Parathyroid adenoma (tissue), 2 donors: ENCODE results near the gene SLC23A3.

Experiments used
- H2AFZ ChIP-seq: fragments of 300-600 bp; sonication (generic); one replicate; pipeline ENCODE4 v1.7.0; 2017; ENCODE audit warnings: antibody characterized with exemption, mild to moderate bottlenecking
- H3K27ac ChIP-seq: fragments of 300-600 bp; sonication (generic); one replicate; pipeline ENCODE4 v1.7.0; 2017
- H3K27me3 ChIP-seq: fragments of 300-600 bp; sonication (generic); one replicate; pipeline ENCODE4 v1.7.0; 2017; ENCODE audit warnings: low read length; ENCODE audit not compliant: control insufficient read depth, insufficient read depth
- H3K36me3 ChIP-seq: fragments of 300-600 bp; sonication (generic); one replicate; pipeline ENCODE4 v1.7.0; 2017; ENCODE audit warnings: low read length; ENCODE audit not compliant: control insufficient read depth, insufficient read depth
- H3K4me1 ChIP-seq: fragments of 300-600 bp; sonication (generic); one replicate; pipeline ENCODE4 v1.7.0; 2017; ENCODE audit warnings: control low read depth
- H3K4me2 ChIP-seq: fragments of 300-600 bp; sonication (generic); one replicate; pipeline ENCODE4 v1.7.0; 2017; ENCODE audit warnings: low read length
- H3K4me3 ChIP-seq: fragments of 300-600 bp; sonication (generic); one replicate; pipeline ENCODE4 v1.7.0; 2017; ENCODE audit warnings: low read depth, low read length
- H3K79me2 ChIP-seq: fragments of 300-600 bp; sonication (generic); one replicate; pipeline ENCODE4 v1.7.0; 2017; ENCODE audit warnings: control low read depth
- H3K9ac ChIP-seq: fragments of 300-600 bp; sonication (generic); one replicate; pipeline ENCODE4 v1.7.0; 2017; ENCODE audit warnings: mild to moderate bottlenecking
- H3K9me3 ChIP-seq: fragments of 300-600 bp; sonication (generic); one replicate; pipeline ENCODE4 v1.7.0; 2017; ENCODE audit warnings: low read length; ENCODE audit not compliant: control insufficient read depth
- TF ChIP-seq, protein P1 (sequence below): fragments of 300-600 bp; sonication (generic); IDR thresholded peaks from one replicate; pipeline ENCODE4 v1.7.0; 2017; ENCODE audit warnings: antibody characterized with exemption, mild to moderate bottlenecking
- donor health status: primary hyperparathyroidism.

The SLC23A3 gene, protein sequence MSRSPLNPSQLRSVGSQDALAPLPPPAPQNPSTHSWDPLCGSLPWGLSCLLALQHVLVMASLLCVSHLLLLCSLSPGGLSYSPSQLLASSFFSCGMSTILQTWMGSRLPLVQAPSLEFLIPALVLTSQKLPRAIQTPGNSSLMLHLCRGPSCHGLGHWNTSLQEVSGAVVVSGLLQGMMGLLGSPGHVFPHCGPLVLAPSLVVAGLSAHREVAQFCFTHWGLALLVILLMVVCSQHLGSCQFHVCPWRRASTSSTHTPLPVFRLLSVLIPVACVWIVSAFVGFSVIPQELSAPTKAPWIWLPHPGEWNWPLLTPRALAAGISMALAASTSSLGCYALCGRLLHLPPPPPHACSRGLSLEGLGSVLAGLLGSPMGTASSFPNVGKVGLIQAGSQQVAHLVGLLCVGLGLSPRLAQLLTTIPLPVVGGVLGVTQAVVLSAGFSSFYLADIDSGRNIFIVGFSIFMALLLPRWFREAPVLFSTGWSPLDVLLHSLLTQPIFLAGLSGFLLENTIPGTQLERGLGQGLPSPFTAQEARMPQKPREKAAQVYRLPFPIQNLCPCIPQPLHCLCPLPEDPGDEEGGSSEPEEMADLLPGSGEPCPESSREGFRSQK

DNA sequence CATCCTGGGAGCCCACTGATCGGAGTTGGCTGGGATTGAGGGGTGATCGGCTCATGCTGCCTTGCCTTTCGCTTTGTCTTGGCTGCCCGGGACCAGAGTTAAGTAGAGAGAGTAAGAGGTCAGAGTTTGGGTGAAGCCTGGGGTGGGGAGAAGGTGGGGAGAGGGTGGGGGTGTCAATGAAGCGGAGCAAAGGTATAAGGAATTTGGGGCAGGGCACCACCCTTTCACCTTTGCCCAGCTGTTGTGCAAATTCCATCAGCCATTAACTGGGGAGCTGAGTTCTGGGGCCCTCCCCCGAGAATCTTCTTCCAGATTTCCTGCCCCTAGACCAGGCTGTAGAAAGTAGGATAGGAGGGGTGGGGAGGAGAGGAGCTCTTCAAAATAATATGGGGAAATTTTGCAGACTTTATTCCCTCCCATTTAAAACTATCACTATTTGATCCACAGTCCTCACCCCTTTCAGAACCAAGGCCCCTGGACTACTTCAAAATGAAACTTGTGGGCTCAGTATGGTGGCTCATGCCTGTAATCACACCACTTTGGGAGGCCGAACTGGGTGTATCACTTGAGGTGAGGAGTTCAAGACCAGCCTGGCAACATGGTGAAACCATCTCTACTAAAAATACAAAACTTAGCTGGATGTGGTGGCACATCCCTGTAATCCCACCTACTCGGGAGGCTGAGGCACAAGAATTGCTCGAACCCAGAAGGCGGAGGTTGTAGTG lies at the start of gene SLC23A3:
Gene SLC23A3 (minus strand): TSS at position 100 of the 725 bp plus-strand sequence. CDS start 45 bp downstream, at position 55.
- Histone ChIP-seq H3K36me3 (no peaks in the 10 kb centered on the region), H2AFZ (no peak within 1 kb of the TSS), H3K79me2 (no peaks in the 10 kb centered on the region), H3K4me3 (no peak within 1 kb of the TSS), H3K9ac (no peak within 1 kb of the TSS), H3K4me2 (no peak within 1 kb of the TSS), H3K4me1 (no peaks in the 10 kb centered on the region), H3K27me3 (no peaks in the 10 kb centered on the region), H3K9me3 (no peaks in the 10 kb centered on the region), H3K27ac (no peak within 1 kb of the TSS)
- TF ChIP-seq, protein P1, sequence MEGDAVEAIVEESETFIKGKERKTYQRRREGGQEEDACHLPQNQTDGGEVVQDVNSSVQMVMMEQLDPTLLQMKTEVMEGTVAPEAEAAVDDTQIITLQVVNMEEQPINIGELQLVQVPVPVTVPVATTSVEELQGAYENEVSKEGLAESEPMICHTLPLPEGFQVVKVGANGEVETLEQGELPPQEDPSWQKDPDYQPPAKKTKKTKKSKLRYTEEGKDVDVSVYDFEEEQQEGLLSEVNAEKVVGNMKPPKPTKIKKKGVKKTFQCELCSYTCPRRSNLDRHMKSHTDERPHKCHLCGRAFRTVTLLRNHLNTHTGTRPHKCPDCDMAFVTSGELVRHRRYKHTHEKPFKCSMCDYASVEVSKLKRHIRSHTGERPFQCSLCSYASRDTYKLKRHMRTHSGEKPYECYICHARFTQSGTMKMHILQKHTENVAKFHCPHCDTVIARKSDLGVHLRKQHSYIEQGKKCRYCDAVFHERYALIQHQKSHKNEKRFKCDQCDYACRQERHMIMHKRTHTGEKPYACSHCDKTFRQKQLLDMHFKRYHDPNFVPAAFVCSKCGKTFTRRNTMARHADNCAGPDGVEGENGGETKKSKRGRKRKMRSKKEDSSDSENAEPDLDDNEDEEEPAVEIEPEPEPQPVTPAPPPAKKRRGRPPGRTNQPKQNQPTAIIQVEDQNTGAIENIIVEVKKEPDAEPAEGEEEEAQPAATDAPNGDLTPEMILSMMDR: no peak

DNA sequence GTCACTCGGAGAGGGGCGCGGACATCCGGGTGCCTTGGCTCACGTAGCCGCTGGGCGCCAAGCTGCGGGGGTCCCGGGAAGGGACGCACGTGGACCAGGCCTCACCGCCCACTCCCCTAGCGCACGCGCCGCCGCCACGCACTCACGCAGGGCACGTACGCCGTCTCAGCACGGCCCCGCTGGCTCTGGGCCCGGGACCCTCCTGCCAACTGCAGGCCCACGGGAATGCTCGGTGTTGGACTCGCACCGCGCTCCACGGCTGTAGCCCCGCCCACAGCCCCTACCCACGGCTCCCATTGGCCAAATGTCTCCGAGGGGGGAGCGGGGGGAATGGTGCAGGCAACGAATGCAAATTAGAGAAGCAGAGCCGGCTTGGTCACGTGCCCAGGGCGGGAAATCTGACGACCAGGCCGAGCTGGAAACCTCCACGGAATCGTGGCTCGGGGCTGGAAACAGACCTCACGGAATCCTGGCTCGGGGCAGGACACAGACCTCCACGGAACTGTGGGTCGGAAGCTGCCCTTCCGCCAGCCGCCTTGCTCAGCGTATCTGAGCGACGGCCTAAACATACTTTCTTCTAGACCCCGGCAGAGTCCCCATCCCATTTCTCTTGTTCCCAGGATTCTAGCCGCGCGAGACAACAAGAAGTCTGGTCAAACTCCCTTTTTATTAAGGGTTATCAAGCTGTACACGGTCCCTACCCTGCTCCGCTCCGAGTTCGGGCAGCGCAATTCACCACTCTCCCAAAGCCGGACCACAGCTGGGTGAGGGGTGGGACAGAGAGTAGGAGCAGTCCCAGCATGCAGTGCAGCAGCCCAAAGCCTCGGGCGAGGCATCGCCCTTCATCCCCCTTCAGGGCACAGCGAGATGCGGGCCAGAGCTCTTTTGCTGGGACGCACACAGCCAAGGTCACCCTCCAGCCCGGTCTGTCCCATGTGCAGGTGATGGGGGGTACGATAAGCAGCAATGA lies 49.2 kb upstream of the SLC23A3 start, which contains the start of gene ABCB6:
Gene ABCB6 (minus strand): TSS at position 227 of the 970 bp plus-strand sequence. CDS start 285 bp downstream, outside the sequence.
- H3K4me1 ChIP-seq: peaks cover 12% of the 10 kb centered on the region
- peak within 1 kb of the TSS; percentile 86 for H2AFZ ChIP-seq
- no peaks in the 10 kb centered on the region for H3K27me3 ChIP-seq
- peak within 1 kb of the TSS; percentile 24 for H3K9ac ChIP-seq
- TF ChIP-seq, protein P1: no peak
- no peaks in the 10 kb centered on the region for H3K79me2 ChIP-seq
- peak within 1 kb of the TSS; percentile 66 for H3K4me3 ChIP-seq
- no peaks in the 10 kb centered on the region for H3K36me3 ChIP-seq
- peak within 1 kb of the TSS; percentile 91 for H3K4me2 ChIP-seq
- no peaks in the 10 kb centered on the region for H3K9me3 ChIP-seq
- peak within 1 kb of the TSS; percentile 83 for H3K27ac ChIP-seq

DNA sequence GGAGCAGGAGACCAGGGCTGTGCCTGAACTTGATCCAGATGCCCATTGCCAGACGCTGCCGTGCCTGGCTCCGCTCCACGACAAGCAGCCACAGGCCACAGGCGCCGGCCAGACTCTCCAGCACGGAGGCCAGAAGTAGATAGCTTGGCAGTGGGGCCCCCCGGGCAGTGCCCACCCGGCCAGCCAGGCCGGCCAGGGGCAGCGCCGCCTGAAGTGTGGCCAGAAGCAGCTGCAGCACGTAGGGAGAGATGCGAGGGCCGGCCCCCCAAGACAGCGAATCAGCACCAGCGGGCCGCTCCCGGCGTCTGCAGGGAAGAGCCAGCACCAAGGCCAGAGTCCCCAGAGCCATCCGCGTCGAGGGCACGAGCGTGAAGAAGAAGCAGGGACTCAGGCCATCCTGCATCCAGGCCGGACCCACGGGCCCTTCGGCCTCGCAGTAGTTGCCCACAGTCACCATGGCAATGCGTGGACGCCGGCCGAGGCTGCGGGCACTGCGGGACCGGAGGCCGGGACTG lies 48.4 kb upstream of the SLC23A3 start:
- TF ChIP-seq, protein P1: no peak
- H3K9ac ChIP-seq: peak overlapping the region; percentile 24
- H2AFZ ChIP-seq: peak overlapping the region; percentile 86
- H3K4me2 ChIP-seq: peak overlapping the region; percentile 91
- H3K9me3 ChIP-seq: no peaks in the 10 kb centered on the region
- H3K4me1 ChIP-seq: peaks cover 12% of the 10 kb centered on the region
- peak overlapping the region; percentile 66 for H3K4me3 ChIP-seq
- no peaks in the 10 kb centered on the region for H3K79me2 ChIP-seq
- H3K36me3 ChIP-seq: no peaks in the 10 kb centered on the region
- peak overlapping the region; percentile 83 for H3K27ac ChIP-seq
- H3K27me3 ChIP-seq: no peaks in the 10 kb centered on the region

DNA sequence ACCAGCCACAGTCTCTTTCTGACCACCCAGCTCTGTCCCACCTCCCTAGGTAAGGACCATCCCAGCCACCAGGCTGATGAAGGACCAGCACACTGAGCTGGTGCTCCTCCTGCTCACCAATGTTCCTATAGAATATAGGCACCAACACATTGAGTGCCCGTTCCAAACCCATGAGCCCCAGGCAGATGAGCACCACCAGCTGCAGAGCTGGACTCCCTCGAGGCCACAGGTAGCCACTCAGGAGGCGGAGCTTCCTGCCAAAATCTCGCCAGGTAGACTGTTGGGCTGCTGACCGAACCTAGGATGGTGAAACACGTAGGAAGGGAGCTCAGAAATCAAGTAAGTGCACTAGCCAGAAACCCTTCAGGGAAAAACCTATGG lies 46.7 kb upstream of the SLC23A3 start:
- Histone ChIP-seq H3K9ac (no peak overlapping the region), H3K4me1 (peaks cover 12% of the 10 kb centered on the region), H3K79me2 (no peaks in the 10 kb centered on the region), H3K36me3 (no peaks in the 10 kb centered on the region), H3K4me3 (no peak overlapping the region), H3K27me3 (no peaks in the 10 kb centered on the region), H2AFZ (no peak overlapping the region), H3K27ac (no peak overlapping the region), H3K4me2 (no peak overlapping the region), H3K9me3 (no peaks in the 10 kb centered on the region)
- TF ChIP-seq, protein P1: no peak
